ENCODE measurements around the gene KLHL5.

DNA sequence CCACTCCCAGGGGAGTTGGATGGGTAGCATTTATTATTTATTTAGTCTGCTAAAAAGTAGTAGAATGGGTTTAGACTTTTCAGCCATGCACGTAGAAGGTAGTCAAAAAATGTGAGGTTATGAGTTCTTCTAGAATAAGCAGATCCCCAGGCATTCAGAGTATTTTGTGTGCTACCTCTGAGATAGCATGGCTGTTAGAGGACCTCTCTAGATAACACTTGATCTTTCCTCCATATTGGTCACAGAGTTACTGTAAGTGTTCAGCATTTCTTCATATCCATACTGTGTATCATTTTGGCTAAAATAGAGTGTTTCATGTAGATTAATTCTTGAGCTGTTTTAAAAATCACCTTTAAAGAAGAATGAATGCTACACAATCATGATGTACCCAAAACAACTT, 58.4 kb downstream of the KLHL5 start:
- TF ChIP-seq, protein P1, sequence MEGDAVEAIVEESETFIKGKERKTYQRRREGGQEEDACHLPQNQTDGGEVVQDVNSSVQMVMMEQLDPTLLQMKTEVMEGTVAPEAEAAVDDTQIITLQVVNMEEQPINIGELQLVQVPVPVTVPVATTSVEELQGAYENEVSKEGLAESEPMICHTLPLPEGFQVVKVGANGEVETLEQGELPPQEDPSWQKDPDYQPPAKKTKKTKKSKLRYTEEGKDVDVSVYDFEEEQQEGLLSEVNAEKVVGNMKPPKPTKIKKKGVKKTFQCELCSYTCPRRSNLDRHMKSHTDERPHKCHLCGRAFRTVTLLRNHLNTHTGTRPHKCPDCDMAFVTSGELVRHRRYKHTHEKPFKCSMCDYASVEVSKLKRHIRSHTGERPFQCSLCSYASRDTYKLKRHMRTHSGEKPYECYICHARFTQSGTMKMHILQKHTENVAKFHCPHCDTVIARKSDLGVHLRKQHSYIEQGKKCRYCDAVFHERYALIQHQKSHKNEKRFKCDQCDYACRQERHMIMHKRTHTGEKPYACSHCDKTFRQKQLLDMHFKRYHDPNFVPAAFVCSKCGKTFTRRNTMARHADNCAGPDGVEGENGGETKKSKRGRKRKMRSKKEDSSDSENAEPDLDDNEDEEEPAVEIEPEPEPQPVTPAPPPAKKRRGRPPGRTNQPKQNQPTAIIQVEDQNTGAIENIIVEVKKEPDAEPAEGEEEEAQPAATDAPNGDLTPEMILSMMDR (conservative IDR thresholded peaks at IDR 0.05; ENCODE audit: low read length), result no peak
- no peak for TF ChIP-seq EZH2phosphoT487 (IDR thresholded peaks at IDR 0.05; ENCODE audit: borderline replicate concordance, low read depth, low read length)

All from OCI-LY7 (cell line).